Measurements from ENCODE around the gene PSTPIP2. TPM values are rescaled to one million over a fixed set of nuclear protein-coding genes. Genes with fewer than 3 reads are reported as not detected.

PSTPIP2 gene
- polyA plus RNA-seq, 1 donor from 2014 or later, result 0.98 TPM

- Histone ChIP-seq H3K27ac (ENCODE audit: low read length) (no peak overlapping the region), H3K9ac (ENCODE audit: low read length) (no peak overlapping the region), H3K79me2 (replicated peaks; ENCODE audit: insufficient read depth, low read length) (no peaks in the 10 kb centered on the region), H4K20me1 (ENCODE audit: insufficient read depth) (no peaks in the 10 kb centered on the region), H3K4me2 (ENCODE audit: low read length) (no peak overlapping the region), H3K36me3 (ENCODE audit: insufficient read depth, low read length) (no peaks in the 10 kb centered on the region), H3K9me2 (ENCODE audit: insufficient read depth, low read length) (no peaks in the 10 kb centered on the region), H3F3A (ENCODE audit: insufficient read depth, low read length, poor library complexity, severe bottlenecking) (no peaks in the 10 kb centered on the region), H3K9me3 (ENCODE audit: low read length) (no peaks in the 10 kb centered on the region), H3K4me3 (ENCODE audit: low read length) (no peak overlapping the region), H3K27me3 (ENCODE audit: insufficient read depth, low read depth, low read length) (no peaks in the 10 kb centered on the region), H2AFZ (ENCODE audit: low read depth, low read length) (no peak overlapping the region)
- TF ChIP-seq TAF1 (IDR thresholded peaks at IDR 0.05; ENCODE audit: low read depth) (no peak), REST (IDR thresholded peaks at IDR 0.05; ENCODE audit: borderline replicate concordance) (no peak), MXI1 (conservative IDR thresholded peaks at IDR 0.05; ENCODE audit: poor library complexity, severe bottlenecking) (no peak), POLR2AphosphoS5 (IDR thresholded peaks at IDR 0.05) (no peak), EZH2 (IDR thresholded peaks at IDR 0.05; ENCODE audit: borderline replicate concordance, insufficient read depth, low read length, poor library complexity, severe bottlenecking) (no peak), EP300 (conservative IDR thresholded peaks at IDR 0.05; ENCODE audit: poor library complexity, severe bottlenecking) (no peak), SMC3 (conservative IDR thresholded peaks at IDR 0.05; ENCODE audit: poor library complexity) (no peak), RAD21 (conservative IDR thresholded peaks at IDR 0.05) (no peak)
- TF ChIP-seq, protein P1, sequence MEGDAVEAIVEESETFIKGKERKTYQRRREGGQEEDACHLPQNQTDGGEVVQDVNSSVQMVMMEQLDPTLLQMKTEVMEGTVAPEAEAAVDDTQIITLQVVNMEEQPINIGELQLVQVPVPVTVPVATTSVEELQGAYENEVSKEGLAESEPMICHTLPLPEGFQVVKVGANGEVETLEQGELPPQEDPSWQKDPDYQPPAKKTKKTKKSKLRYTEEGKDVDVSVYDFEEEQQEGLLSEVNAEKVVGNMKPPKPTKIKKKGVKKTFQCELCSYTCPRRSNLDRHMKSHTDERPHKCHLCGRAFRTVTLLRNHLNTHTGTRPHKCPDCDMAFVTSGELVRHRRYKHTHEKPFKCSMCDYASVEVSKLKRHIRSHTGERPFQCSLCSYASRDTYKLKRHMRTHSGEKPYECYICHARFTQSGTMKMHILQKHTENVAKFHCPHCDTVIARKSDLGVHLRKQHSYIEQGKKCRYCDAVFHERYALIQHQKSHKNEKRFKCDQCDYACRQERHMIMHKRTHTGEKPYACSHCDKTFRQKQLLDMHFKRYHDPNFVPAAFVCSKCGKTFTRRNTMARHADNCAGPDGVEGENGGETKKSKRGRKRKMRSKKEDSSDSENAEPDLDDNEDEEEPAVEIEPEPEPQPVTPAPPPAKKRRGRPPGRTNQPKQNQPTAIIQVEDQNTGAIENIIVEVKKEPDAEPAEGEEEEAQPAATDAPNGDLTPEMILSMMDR (IDR thresholded peaks at IDR 0.05; ENCODE audit: poor library complexity, severe bottlenecking), result no peak
Measured at GRCh38 chr18:45999536-45999935, 72.5 kb downstream of the PSTPIP2 start.

GRCh38 chr18:45998244-45998643 is 73.8 kb downstream of the PSTPIP2 start:
- no peak overlapping the region for H3K27ac ChIP-seq (ENCODE audit: low read length)
- H3K79me2 ChIP-seq (replicated peaks; ENCODE audit: insufficient read depth, low read length), result no peaks in the 10 kb centered on the region
- H3K4me2 ChIP-seq (ENCODE audit: low read length), result no peak overlapping the region
- no peak overlapping the region for H3K4me3 ChIP-seq (ENCODE audit: low read length)
- no peak for TF ChIP-seq SMC3 (conservative IDR thresholded peaks at IDR 0.05; ENCODE audit: poor library complexity)
- TF ChIP-seq MXI1 (conservative IDR thresholded peaks at IDR 0.05; ENCODE audit: poor library complexity, severe bottlenecking), result no peak
- no peak for TF ChIP-seq RAD21 (conservative IDR thresholded peaks at IDR 0.05)
- no peak for TF ChIP-seq TAF1 (IDR thresholded peaks at IDR 0.05; ENCODE audit: low read depth)
- TF ChIP-seq, protein P1 (IDR thresholded peaks at IDR 0.05; ENCODE audit: poor library complexity, severe bottlenecking), result no peak
- no peak for TF ChIP-seq REST (IDR thresholded peaks at IDR 0.05; ENCODE audit: borderline replicate concordance)
- TF ChIP-seq EP300 (conservative IDR thresholded peaks at IDR 0.05; ENCODE audit: poor library complexity, severe bottlenecking), result no peak
- TF ChIP-seq EZH2 (IDR thresholded peaks at IDR 0.05; ENCODE audit: borderline replicate concordance, insufficient read depth, low read length, poor library complexity, severe bottlenecking), result no peak
- no peak for TF ChIP-seq POLR2AphosphoS5 (IDR thresholded peaks at IDR 0.05)
- no peak overlapping the region for H3K9ac ChIP-seq (ENCODE audit: low read length)
- no peak overlapping the region for H2AFZ ChIP-seq (ENCODE audit: low read depth, low read length)
- no peaks in the 10 kb centered on the region for H3K9me3 ChIP-seq (ENCODE audit: low read length)
- H3K27me3 ChIP-seq (ENCODE audit: insufficient read depth, low read depth, low read length), result no peaks in the 10 kb centered on the region
- H4K20me1 ChIP-seq (ENCODE audit: insufficient read depth), result no peaks in the 10 kb centered on the region
- no peaks in the 10 kb centered on the region for H3K36me3 ChIP-seq (ENCODE audit: insufficient read depth, low read length)
- H3F3A ChIP-seq (ENCODE audit: insufficient read depth, low read length, poor library complexity, severe bottlenecking), result no peaks in the 10 kb centered on the region
- H3K9me2 ChIP-seq (ENCODE audit: insufficient read depth, low read length), result no peaks in the 10 kb centered on the region
